IMR-90 (cell line): ENCODE results near the gene OR6C6. TPM values are rescaled to one million over a fixed set of nuclear protein-coding genes. Genes with fewer than 3 reads are reported as not detected.

Experiments used
- ATAC-seq: fragments of 200-7000 bp; cut with Tn5 transposase; 2 replicates; pipeline ENCODE4 v1.9.1; 2020; ENCODE audit warnings: low read depth, mild to moderate bottlenecking, moderate library complexity
- BruUV-seq: library from RNA; stranded (reverse); fragments of 400-500 nt; replicated peaks from 2 replicates; lab custom pipeline; 2021; lab: Mats Ljungman, UMichigan
- CTCF ChIA-PET: fragments of 300-600 bp; formaldehyde crosslinking; extraction: SDS; loops from one replicate; lab custom pipeline; 2021; ENCODE audit warnings: antibody characterized with exemption; lab: Yijun Ruan, JAX
- POLR2A ChIA-PET: fragments of 300-600 bp; sonication (Branson Sonifier 250); formaldehyde crosslinking; loops from one replicate; lab custom pipeline; 2022; ENCODE audit warnings: antibody characterized with exemption; ENCODE audit not compliant: unreplicated experiment; lab: Charles Lee
- DNase-seq: peaks from one replicate; pipeline ENCODE4 v3.0.0; 2013
- H2AFZ ChIP-seq: replicated peaks from 2 replicates; pipeline ENCODE3; 2013; ENCODE audit warnings: low read length, mild to moderate bottlenecking; ENCODE audit not compliant: poor library complexity
- H2AK5ac ChIP-seq: 2 replicates; pipeline ENCODE4 v1.6.1; 2013; ENCODE audit warnings: low read depth, low read length, inconsistent platforms
- H2AK9ac ChIP-seq: replicated peaks from 2 replicates; pipeline ENCODE3; 2013; ENCODE audit warnings: mild to moderate bottlenecking, low read depth, low read length, moderate library complexity; ENCODE audit not compliant: poor library complexity
- H2BK120ac ChIP-seq: 2 replicates; pipeline ENCODE4 v1.6.1; 2013; ENCODE audit warnings: low read depth, low read length, inconsistent platforms
- H2BK15ac ChIP-seq: 3 replicates; pipeline ENCODE4 v1.6.1; 2013; ENCODE audit warnings: low read depth, low read length, inconsistent platforms
- H2BK20ac ChIP-seq: 2 replicates; pipeline ENCODE4 v1.6.1; 2013; ENCODE audit warnings: low read depth, mild to moderate bottlenecking, inconsistent platforms, low read length, moderate library complexity
- H2BK5ac ChIP-seq: 2 replicates; pipeline ENCODE4 v1.6.1; 2013; ENCODE audit warnings: mild to moderate bottlenecking, low read depth, low read length, inconsistent platforms; ENCODE audit not compliant: poor library complexity, severe bottlenecking
- H3K14ac ChIP-seq: replicated peaks from 2 replicates; pipeline ENCODE4 v1.6.1; 2013; ENCODE audit warnings: low read depth, low read length, inconsistent platforms
- H3K18ac ChIP-seq: 2 replicates; pipeline ENCODE4 v1.6.1; 2013; ENCODE audit warnings: low read depth, low read length, control low read depth
- H3K23ac ChIP-seq: 2 replicates; pipeline ENCODE4 v1.6.1; 2013; ENCODE audit warnings: low read depth, low read length, inconsistent platforms
- H3K27ac ChIP-seq: 2 replicates; pipeline ENCODE4 v1.5.1; 2013; ENCODE audit warnings: mild to moderate bottlenecking, control low read depth, low read length; ENCODE audit not compliant: insufficient read depth
- H3K27me3 ChIP-seq: 2 replicates; pipeline ENCODE4 v1.6.1; 2013; ENCODE audit warnings: low read length; ENCODE audit not compliant: control insufficient read depth, insufficient read depth
- H3K36me3 ChIP-seq: 2 replicates; pipeline ENCODE4 v1.6.1; 2013; ENCODE audit warnings: low read length, mixed read lengths; ENCODE audit not compliant: control insufficient read depth, insufficient read depth
- H3K4ac ChIP-seq: 2 replicates; pipeline ENCODE4 v1.6.1; 2013; ENCODE audit warnings: low read depth, low read length, inconsistent platforms
- H3K4me1 ChIP-seq: 2 replicates; pipeline ENCODE4 v1.6.1; 2013; ENCODE audit warnings: low read length, mixed read lengths; ENCODE audit not compliant: control insufficient read depth, insufficient read depth
- H3K4me2 ChIP-seq: 2 replicates; pipeline ENCODE4 v1.6.1; 2013; ENCODE audit warnings: low read depth, mild to moderate bottlenecking, control low read depth, low read length, moderate library complexity
- H3K4me3 ChIP-seq: 2 replicates; pipeline ENCODE4 v1.5.1; 2013; ENCODE audit warnings: low read depth, mild to moderate bottlenecking, control low read depth, low read length, moderate library complexity; ENCODE audit not compliant: insufficient read depth
- H3K56ac ChIP-seq: 2 replicates; pipeline ENCODE4 v1.6.1; 2013; ENCODE audit warnings: low read length, inconsistent platforms; ENCODE audit not compliant: insufficient read depth; ENCODE audit errors: extremely low read depth
- H3K79me1 ChIP-seq, 2 experiments: 2 replicates each; pipeline ENCODE4 v1.6.1; 2013; ENCODE audit warnings: low read length in 2 of 2, inconsistent platforms in 1 of 2, low read depth in 1 of 2
- H3K9ac ChIP-seq: 2 replicates; pipeline ENCODE4 v1.6.1; 2013; ENCODE audit warnings: low read depth, low read length, control low read depth
- H3K9me1 ChIP-seq: 2 replicates; pipeline ENCODE4 v1.6.1; 2013; ENCODE audit warnings: low read length, inconsistent platforms; ENCODE audit not compliant: insufficient read depth
- H3K9me3 ChIP-seq: 2 replicates; pipeline ENCODE4 v1.6.1; 2013; ENCODE audit warnings: low read length; ENCODE audit not compliant: control insufficient read depth, insufficient read depth
- H4K20me1 ChIP-seq: 2 replicates; pipeline ENCODE4 v1.6.1; 2013; ENCODE audit warnings: low read length, inconsistent platforms; ENCODE audit not compliant: insufficient read depth
- H4K5ac ChIP-seq: 2 replicates; pipeline ENCODE4 v1.6.1; 2013; ENCODE audit warnings: mild to moderate bottlenecking, low read depth, low read length, control low read depth
- H4K8ac ChIP-seq, 2 experiments: 2 replicates each; pipeline ENCODE4 v1.6.1; 2013; ENCODE audit warnings: low read depth in 2 of 2, low read length in 2 of 2, control low read depth in 1 of 2, inconsistent platforms in 1 of 2
- H4K91ac ChIP-seq: 2 replicates; pipeline ENCODE4 v1.6.1; 2013; ENCODE audit warnings: low read depth, low read length, inconsistent platforms; ENCODE audit not compliant: insufficient read depth
- CHD1 ChIP-seq: IDR thresholded peaks from 2 replicates; pipeline ENCODE4 v1.6.1; 2012; ENCODE audit warnings: low read depth, low read length, improper control_type of control experiment
- MAFK ChIP-seq: IDR thresholded peaks from 2 replicates; pipeline ENCODE4 v1.6.1; 2012; ENCODE audit warnings: low read depth, low read length, improper control_type of control experiment
- MAZ ChIP-seq: IDR thresholded peaks from 2 replicates; pipeline ENCODE4 v1.6.1; 2012; ENCODE audit warnings: low read depth, mild to moderate bottlenecking, low read length, improper control_type of control experiment, moderate library complexity, borderline replicate concordance
- RAD21 ChIP-seq: IDR thresholded peaks from 2 replicates; pipeline ENCODE4 v1.6.1; 2012; ENCODE audit warnings: low read length, improper control_type of control experiment
- RCOR1 ChIP-seq: IDR thresholded peaks from 2 replicates; pipeline ENCODE4 v1.6.1; 2012; ENCODE audit warnings: mild to moderate bottlenecking, low read length, improper control_type of control experiment; ENCODE audit not compliant: insufficient replicate concordance
- RFX5 ChIP-seq: IDR thresholded peaks from 2 replicates; pipeline ENCODE4 v1.8.0; 2012; ENCODE audit warnings: low read depth, mild to moderate bottlenecking, low read length, moderate library complexity
- SMC3 ChIP-seq: fragments of 150-350 bp; IDR thresholded peaks from 2 replicates; pipeline ENCODE4 v1.6.1; 2016; ENCODE audit warnings: low read depth, mild to moderate bottlenecking, antibody characterized with exemption, low read length, moderate library complexity
- USF2 ChIP-seq: fragments of 150-350 bp; IDR thresholded peaks from 2 replicates; pipeline ENCODE4 v1.6.1; 2017; ENCODE audit warnings: mild to moderate bottlenecking, antibody characterized with exemption, low read length, low read depth
- WGBS, 2 experiments: methylation state at CpG; one replicate each; pipeline versions ENCODE4 v1.1.5 to v1.1.7; 2013; ENCODE audit warnings: missing lambda C conversion rate in 2 of 2; ENCODE audit not compliant: insufficient read length in 1 of 2; ENCODE audit errors: extremely low coverage in 2 of 2; 5-methylcytosine and 5-hydroxymethylcytosine counted together
- dilution Hi-C: fragments of 300-500 bp; cut with HindIII; formaldehyde crosslinking; loops from one replicate; pipeline ENCODE4 v1.14.3; 2018; ENCODE audit warnings: low sequenced_read_pairs; ENCODE audit not compliant: unreplicated experiment
- in situ Hi-C: fragments of 300-500 bp; cut with MboI; formaldehyde crosslinking; loops from 3 replicates; pipeline ENCODE4 v1.14.3; 2019; ENCODE audit warnings: low sequenced_read_pairs, inconsistent platforms, mixed read lengths
- intact Hi-C: fragments of 100-400 bp; cut with micrococcal nuclease; formaldehyde crosslinking; loops from 2 replicates; pipeline ENCODE4 v1.10.0; 2022
- polyA plus RNA-seq, 3 experiments: library from polyadenylated mRNA; depleted of rRNA; stranded (reverse); fragments of >200 nt; gene quantifications; 2 replicates each; pipeline ENCODE4 v1.2.3, GENCODE V29; 2012; ENCODE audit warnings: low replicate concordance in 1 of 3
- total RNA-seq: library from RNA; depleted of rRNA; stranded (reverse); fragments of >200 nt; gene quantifications from 2 replicates; pipeline ENCODE4 v1.2.3, GENCODE V29; 2012
- TF ChIP-seq, protein P1 (sequence below): conservative IDR thresholded peaks from 2 replicates; pipeline ENCODE4 v1.5.1; 2012; ENCODE audit warnings: mild to moderate bottlenecking, low read depth, low read length, improper control_type of control experiment
- TF ChIP-seq, protein P2 (sequence below): fragments of 150-350 bp; IDR thresholded peaks from 2 replicates; pipeline ENCODE4 v1.6.1; 2016; ENCODE audit warnings: low read depth, mild to moderate bottlenecking, low read length, moderate library complexity, borderline replicate concordance

OR6C6 gene
- total and polyA plus RNA-seq, 2 of the 4 experiments (the other 2 are of a cell fraction) = not detected

- TF ChIP-seq, protein P1, sequence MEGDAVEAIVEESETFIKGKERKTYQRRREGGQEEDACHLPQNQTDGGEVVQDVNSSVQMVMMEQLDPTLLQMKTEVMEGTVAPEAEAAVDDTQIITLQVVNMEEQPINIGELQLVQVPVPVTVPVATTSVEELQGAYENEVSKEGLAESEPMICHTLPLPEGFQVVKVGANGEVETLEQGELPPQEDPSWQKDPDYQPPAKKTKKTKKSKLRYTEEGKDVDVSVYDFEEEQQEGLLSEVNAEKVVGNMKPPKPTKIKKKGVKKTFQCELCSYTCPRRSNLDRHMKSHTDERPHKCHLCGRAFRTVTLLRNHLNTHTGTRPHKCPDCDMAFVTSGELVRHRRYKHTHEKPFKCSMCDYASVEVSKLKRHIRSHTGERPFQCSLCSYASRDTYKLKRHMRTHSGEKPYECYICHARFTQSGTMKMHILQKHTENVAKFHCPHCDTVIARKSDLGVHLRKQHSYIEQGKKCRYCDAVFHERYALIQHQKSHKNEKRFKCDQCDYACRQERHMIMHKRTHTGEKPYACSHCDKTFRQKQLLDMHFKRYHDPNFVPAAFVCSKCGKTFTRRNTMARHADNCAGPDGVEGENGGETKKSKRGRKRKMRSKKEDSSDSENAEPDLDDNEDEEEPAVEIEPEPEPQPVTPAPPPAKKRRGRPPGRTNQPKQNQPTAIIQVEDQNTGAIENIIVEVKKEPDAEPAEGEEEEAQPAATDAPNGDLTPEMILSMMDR = no peak
- TF ChIP-seq RFX5 = no peak
- no peak for TF ChIP-seq MAFK
- no peak for TF ChIP-seq MAZ
- TF ChIP-seq USF2 = no peak
- TF ChIP-seq CHD1 = no peak
- no peak for TF ChIP-seq RAD21
- TF ChIP-seq, protein P2, sequence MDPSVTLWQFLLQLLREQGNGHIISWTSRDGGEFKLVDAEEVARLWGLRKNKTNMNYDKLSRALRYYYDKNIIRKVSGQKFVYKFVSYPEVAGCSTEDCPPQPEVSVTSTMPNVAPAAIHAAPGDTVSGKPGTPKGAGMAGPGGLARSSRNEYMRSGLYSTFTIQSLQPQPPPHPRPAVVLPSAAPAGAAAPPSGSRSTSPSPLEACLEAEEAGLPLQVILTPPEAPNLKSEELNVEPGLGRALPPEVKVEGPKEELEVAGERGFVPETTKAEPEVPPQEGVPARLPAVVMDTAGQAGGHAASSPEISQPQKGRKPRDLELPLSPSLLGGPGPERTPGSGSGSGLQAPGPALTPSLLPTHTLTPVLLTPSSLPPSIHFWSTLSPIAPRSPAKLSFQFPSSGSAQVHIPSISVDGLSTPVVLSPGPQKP = no peak
- no peak for TF ChIP-seq SMC3
- no peak for TF ChIP-seq RCOR1
- ATAC-seq (no peak), DNase-seq (no peak)
- Histone ChIP-seq H2AK9ac (no peak overlapping the region), H2BK120ac (no peak overlapping the region), H4K20me1 (no peaks in the 10 kb centered on the region), H3K9me3 (no peaks in the 10 kb centered on the region), H3K4me2 (no peak overlapping the region), H3K9ac (no peak overlapping the region), H3K27me3 (no peaks in the 10 kb centered on the region), H3K18ac (no peak overlapping the region), H4K91ac (no peak overlapping the region), H2AK5ac (no peak overlapping the region), H4K8ac (no peak overlapping the region), H2BK15ac (no peak overlapping the region), H3K14ac (no peak overlapping the region), H3K27ac (no peak overlapping the region), H3K4me1 (no peaks in the 10 kb centered on the region), H3K23ac (no peak overlapping the region), H4K5ac (no peak overlapping the region), H3K36me3 (no peaks in the 10 kb centered on the region), H3K56ac (no peak overlapping the region), H3K79me1 (no peaks in the 10 kb centered on the region), H3K9me1 (no peaks in the 10 kb centered on the region), H3K4ac (no peak overlapping the region), H3K4me3 (no peak overlapping the region), H2BK5ac (no peak overlapping the region), H2BK20ac (no peak overlapping the region), H2AFZ (no peak overlapping the region)
- dilution Hi-C loops = no loop called here
- ChIA-PET CTCF (no interaction called here), POLR2A (no interaction called here)
- no TSS peak for BruUV-seq
- in situ Hi-C loops = no loop called here
- WGBS, 2 experiments = no CpG with 5 or more reads among the region's 10 CpGs
- intact Hi-C loops = no loop called here
Observed at GRCh38 chr12:55336002-55336401, 39.6 kb upstream of the OR6C6 start.
